HG03521 (cell line): ENCODE data around the gene MCOLN3.
"Not testable (repeated sequence)": the region's sequence is repeated elsewhere in the genome, so short reads cannot be mapped to it uniquely, and the experiment has no call there.

Experiments
- ATAC-seq: cut with Tn5 transposase; IDR thresholded peaks from one replicate; pipeline ENCODE4 v1.9.1; 2021; ENCODE audit warnings: mild to moderate bottlenecking, moderate library complexity; ENCODE audit not compliant: unreplicated experiment

Gene MCOLN3

DNA sequence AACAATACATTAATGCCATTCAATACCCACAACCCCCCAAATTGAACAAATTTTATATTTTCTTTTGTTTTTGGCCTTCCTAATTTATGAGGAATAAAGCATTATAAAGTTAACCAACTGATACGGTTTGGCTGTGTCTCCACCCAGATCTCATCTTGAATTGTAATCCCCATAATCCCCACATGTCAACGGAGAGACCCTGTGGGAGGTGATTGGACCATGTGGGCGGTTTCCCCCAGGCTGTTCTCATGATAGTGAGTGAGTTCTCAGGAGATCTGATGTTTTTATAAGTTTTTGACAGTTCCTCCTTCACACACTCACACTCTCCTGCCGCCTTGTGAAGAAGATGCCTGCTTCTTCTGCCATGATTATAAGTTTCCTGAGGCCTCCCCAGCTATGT is 6.4 kb upstream of the MCOLN3 start:
- ATAC-seq: no peak

DNA sequence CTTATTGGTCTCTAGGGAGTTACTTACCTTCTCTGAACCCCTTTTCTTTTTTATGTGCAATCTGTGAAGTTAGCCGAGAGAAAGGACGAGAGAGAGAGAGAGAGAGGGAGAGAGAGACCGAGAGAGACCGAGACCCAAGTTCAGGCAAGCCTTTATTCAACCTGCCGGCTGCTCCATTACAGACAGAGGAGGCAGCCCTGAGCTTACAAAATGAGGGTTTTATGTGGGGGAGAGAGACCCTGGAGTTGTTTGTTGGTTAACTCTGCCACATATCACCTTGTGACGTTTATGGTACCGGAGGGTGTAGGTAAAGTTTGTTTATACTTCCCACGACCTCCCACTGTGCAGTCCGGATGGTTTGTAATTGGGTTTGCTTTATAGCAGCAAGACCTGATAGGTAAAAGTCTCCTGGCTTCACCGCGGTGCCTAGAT is 1.5 kb upstream of the MCOLN3 start:
- no peak for ATAC-seq

- ATAC-seq: peak; percentile 47
Observed at GRCh38 chr1:85047472-85048295, 616 bp downstream of the MCOLN3 start.

DNA sequence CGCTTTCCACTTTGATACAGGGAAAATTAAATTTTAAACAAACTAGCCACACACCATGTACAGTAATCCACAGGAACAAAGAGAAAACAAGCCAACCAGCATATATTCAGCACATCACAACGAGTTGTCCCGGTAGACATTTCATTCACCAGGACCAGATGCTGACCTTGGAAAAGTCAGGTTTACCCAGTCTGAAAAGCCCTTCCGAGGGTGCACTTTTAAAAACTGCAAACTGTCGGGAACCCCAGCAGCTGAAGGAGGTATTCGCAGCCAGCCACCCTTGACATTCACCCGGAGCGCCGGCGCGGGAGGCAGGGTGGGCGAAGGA is 1.2 kb downstream of the MCOLN3 start:
- no peak for ATAC-seq

- ATAC-seq: no peak
Observed at GRCh38 chr1:85042413-85042812, 5.9 kb downstream of the MCOLN3 start.

DNA sequence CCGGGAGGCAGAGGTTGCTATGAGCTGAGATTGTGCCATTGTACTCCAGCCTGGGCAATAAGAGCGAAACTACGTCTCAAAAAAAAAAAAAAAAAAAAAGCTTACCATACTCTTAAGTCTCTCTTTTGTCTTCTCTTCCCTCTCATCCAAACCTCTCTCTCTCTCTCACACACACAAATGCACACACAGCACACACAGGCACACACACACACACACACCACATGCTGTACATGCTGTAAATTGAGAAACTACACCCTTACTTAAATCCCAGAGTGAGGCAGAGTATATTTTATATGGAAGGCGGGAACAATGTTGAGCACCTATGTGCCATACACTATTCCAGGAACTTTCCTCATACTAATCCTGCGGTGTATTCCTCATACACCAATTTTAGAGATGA is 6.5 kb downstream of the MCOLN3 start:
- no peak for ATAC-seq

GRCh38 chr1:85033221-85033620 is 15.1 kb downstream of the MCOLN3 start:
- no peak for ATAC-seq

DNA sequence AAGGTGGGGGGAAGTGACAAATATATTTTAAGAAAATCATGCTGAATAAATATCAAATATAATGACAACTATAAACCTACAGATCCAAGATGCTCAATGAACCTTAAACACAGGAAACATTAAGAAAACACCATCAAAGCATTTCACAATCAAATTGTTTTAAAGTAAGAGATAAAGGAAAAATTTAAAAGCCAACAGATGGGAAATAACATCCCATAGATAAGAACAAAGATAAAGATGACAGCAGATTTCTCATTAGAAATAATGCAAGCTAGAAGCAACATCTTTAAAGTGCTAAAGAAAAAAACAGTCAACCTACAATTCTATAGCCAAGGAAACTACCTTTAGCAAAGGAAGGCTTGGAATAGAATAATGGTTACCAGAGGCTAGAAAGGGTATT is 17.8 kb downstream of the MCOLN3 start:
- no peak for ATAC-seq

- no peak for ATAC-seq
Observed at GRCh38 chr1:85028151-85028550, 20.1 kb downstream of the MCOLN3 start.

- ATAC-seq: no peak
Observed at GRCh38 chr1:85027242-85027983, 20.9 kb downstream of the MCOLN3 start.

- ATAC-seq: no peak
Observed at GRCh38 chr1:85025940-85026339, 22.4 kb downstream of the MCOLN3 start.

DNA sequence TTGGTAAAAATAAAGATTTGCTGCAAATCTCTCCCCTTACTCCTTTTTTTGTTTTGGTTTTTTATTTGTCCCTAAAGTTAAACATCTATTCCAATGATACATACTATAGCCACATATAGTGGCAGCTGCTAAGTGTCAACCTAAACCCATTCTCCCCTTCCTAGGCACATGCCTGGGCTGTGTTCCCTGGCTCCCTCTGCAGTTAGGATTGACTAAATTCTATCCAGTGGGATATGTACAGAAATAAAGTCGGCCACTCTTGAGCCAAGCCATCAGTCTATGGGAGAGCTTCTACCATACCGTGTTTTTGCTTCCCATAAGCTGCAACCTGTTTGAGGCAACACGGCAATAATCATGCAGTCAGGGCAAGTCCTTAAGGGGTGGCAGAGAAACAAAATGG is 23.6 kb downstream of the MCOLN3 start:
- no peak for ATAC-seq

DNA sequence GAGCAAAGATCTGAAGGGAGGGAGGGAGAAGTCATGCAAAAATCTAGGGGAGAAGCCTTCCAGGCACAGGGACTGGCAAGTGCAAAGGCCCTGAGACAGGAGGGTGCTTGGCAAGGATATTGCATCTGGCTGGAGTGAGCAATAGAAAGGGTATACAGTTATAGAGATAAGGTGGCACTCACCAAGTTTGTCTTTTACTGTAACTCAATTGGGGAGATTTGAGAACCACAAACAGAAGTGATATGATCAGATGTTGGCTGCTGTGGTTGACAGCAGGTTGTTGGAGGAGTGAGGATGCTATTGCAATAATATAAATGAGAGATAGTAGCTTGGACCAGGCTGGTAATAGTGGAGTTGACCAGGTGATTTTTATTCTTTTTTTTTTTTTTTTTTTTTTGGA is 25.6 kb downstream of the MCOLN3 start:
- ATAC-seq: no peak

- no peak for ATAC-seq
Observed at GRCh38 chr1:85019994-85020393, 28.3 kb downstream of the MCOLN3 start.

- ATAC-seq: no peak
Observed at GRCh38 chr1:85015826-85016225, 32.5 kb downstream of the MCOLN3 start.

DNA sequence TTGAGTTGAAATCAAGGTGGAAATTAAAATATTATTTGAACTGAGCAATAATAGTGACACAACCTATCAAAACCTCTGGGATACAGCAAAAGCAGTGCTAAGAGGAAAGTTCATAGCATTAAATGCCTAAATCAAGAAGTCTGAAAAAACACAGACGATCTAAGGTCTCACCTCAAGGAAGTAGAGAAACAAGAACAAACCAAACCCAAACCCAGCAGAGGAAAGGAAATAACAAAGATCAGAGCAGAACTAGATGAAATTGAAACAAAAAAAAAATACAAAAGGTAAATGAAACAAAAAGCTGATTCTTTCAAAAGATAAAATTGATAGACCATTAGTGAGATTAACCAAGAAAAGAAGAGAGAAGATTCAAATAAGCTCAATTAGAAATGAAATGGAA is 42.7 kb downstream of the MCOLN3 start:
- ATAC-seq: not testable (repeated sequence)

- ATAC-seq: no peak
Observed at GRCh38 chr1:85001742-85002141, 46.6 kb downstream of the MCOLN3 start.

DNA sequence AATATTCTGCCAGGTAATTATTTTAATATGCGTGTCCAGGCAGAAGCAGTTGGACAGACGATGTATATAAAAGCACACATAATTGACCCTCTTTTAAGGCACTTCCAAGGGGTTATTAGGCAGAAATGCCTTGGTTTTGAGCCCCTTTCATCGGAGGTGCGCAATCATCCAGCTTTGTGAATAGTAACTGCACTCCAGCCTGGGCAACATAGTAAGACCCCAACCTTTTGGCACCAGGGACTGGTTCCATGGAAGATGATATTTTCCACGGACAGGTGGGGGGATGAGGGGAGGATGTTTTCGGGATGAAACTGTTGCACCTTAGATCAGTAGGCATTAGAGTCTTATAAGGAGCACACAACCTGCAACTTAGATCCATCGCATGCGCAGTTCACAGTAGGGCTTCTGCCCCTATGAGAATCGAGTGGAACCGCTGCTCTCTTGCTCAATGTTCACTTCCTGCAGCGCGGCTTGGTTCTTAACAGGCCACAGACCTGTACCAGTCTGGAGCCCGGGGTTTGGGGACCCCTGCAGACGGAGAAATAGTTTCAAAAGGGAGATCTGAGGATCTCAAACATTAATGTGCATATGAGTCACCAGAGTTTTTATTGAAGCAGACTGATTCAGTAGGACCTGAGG is 49.5 kb downstream of the MCOLN3 start:
- ATAC-seq: no peak

DNA sequence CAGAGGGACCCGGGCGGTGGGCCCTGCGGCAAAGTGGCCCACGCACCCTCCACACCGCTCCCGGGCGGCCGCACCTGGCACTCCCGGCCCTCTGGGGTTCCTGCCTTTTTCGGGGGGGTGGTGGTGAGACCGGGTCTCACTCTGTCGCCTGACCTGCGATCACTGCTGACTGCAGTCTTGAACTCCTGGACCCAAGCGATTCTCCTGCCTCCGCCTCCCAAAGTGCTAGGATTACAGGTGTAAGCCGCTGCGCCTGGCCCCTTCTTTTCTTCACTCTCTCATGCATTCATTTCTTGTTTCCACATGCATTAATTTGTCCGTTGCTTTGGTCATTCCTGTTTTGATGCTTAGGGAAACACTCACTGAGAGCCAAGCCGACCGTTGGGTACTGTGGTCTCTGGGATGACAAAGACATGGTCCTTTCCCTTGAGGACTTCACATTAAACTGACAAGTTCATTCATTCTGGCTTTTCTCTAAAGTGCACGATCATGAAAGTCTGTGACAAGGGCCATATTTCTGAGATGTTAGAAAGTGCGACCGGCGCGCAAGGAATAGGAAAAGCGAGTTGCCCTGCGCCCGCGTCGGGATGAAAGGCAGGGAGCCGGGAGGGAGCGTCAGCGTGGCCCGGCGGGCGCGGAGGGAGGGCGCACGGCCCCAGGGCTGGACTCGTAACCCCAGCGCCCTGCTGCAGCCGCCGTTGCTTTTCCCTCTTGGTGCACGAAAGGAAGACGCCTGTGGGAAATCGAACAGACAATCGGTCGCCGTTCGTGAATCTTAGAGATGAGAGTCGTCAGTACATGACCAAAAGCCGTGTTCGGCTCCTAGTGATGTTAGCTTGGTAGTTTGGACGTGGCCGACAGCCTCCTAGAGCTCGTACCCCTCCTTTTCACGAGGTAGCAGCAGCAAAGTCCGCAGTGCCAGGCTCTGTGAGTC is 50.4 kb downstream of the MCOLN3 start:
- ATAC-seq: peak; percentile 6

- peak; percentile 55 for ATAC-seq
Observed at GRCh38 chr1:84996846-84997666, 51.2 kb downstream of the MCOLN3 start, which contains the start of gene MCOLN2. TSS of gene MCOLN2 (minus strand) at chr1:84997113. CDS start at chr1:84996872, 241 bp downstream.
